GM21619 (cell line): ENCODE measurements around the gene ADAM19.
"Not testable (repeated sequence)": the region's sequence is repeated elsewhere in the genome, so short reads cannot be mapped to it uniquely, and the experiment has no call there.

ENCODE experiments used
- ATAC-seq: cut with Tn5 transposase; IDR thresholded peaks from one replicate; pipeline ENCODE4 v1.9.1; 2021; ENCODE audit not compliant: unreplicated experiment

The ADAM19 gene

GRCh38 chr5:157491471-157491995, 84.0 kb downstream of the ADAM19 start:
- no peak for ATAC-seq

DNA sequence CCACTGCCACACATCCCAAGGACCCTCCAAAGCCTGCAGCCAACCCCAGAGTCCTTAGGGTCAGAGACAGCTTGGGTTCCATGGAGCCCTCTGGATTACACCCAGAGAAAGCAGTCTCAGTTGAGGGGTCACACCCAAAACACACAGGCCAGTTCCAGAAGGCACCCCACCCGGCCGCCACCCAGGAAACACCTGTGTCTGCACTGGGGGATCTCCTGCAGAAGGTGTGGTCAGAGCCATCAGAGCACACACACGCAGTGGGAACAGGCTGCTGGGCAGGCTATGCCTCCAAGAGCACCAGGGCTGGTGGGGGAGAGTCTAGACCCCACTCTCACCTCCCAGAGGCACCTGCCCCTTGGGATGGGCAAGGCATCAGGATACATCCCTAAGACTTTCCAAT, 88.2 kb downstream of the ADAM19 start:
- ATAC-seq: no peak

GRCh38 chr5:157486861-157487260, 88.7 kb downstream of the ADAM19 start:
- ATAC-seq: no peak

DNA sequence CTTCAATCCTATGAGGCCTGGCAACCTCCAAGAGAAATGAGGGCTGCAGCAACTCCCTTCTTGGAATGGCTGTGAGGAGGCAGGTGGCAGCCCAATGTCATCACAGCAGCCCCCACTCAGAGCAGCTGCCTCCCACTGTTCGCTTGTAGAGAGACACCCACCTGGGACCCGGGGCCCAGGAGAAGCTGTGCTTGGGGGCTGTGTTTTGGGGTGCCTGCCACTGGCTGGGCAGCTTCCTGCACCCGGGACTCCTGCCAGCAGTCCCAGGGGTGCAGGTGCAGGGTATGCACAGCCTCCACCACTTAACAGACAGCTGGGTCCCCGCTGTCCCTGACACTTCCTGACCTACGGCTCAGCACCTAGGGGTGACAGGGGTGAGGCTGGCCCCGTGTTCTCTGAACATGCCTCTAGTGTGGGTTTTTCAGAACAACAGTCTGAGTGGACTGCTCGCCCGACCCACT, 89.3 kb downstream of the ADAM19 start:
- ATAC-seq: no peak

DNA sequence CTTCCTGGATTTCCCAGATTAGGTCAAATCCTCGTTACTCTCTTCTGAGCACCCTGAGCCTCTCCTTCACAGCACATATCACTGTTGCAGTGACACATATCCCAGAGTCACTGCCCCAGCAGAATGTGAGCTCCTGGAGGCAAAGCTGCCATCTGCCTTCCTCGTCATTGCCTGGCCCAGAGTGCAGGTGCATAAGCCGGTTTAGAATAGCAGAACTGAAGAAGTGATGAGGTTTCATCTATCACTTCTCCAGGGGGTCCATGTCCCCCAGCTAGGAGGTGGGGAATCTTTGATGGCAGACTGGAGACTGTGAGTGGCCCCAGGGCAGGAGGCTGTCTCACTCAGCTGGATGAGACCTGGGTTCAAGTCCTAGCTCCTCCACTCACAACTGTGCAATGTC, 89.8 kb downstream of the ADAM19 start:
- ATAC-seq: no peak

- ATAC-seq: no peak
These were observed 90.2 kb downstream of the ADAM19 start for GRCh38 chr5:157485340-157485739.

DNA sequence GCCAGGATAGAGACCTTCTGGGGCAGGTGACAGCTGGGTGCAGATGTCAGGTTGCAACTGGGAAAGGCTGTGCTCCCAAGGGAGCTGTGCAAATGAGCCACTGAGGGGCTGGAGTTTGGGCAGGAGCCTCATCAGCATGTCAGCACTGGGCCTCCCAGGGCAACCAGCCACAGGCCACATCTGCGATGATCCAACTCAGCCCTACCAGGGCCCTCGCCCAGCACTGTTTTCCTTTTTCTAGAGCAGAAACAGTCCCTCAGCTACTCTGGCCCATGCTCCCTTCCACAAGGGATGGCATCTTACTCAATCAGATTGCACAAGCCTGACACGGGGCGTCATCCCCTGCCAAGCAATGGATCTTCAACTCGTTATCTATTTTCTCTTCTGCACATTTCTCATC, 90.8 kb downstream of the ADAM19 start:
- ATAC-seq: no peak

DNA sequence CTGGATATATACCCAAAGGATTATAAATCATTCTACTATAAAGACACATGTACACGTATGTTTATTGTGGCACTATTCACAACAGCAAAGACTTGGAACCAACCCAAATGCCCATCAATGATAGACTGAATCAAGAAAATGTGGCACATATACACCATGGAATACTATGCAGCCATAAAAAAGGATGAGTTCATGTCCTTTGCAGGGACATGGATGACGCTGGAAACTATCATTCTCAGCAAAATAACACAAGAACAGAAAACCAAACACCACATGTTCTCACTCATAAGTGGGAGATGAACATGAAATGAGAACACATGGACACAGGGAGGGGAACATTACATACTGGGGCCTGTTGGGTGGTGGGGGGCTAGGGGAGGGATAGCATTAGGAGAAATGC, 92.9 kb downstream of the ADAM19 start:
- not testable (repeated sequence) for ATAC-seq

GRCh38 chr5:157481666-157482065, 93.9 kb downstream of the ADAM19 start:
- no peak for ATAC-seq

- no peak for ATAC-seq
These were observed 94.3 kb downstream of the ADAM19 start for GRCh38 chr5:157481265-157481664.

- ATAC-seq: no peak
These were observed 95.7 kb downstream of the ADAM19 start for GRCh38 chr5:157479612-157480510.

DNA sequence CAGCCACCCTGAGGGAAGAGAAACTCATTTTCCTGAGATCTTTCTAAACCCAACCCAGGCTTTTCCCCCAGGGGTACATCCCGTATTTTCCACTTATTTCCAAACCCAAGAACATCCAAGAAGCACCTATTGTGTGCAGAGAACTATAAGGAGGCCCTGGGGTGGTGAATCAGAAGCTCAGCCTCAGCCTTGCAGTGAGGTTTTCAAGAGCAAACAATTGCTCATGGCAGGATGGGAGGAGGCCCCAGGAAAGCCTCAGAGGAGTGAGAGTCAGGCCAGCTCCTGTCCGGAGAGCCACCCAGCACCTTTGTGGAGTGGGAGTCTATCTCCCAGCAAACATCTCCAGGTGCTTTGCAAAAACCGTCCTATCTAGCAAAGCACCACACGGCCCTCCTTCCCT, 96.4 kb downstream of the ADAM19 start:
- ATAC-seq: no peak

DNA sequence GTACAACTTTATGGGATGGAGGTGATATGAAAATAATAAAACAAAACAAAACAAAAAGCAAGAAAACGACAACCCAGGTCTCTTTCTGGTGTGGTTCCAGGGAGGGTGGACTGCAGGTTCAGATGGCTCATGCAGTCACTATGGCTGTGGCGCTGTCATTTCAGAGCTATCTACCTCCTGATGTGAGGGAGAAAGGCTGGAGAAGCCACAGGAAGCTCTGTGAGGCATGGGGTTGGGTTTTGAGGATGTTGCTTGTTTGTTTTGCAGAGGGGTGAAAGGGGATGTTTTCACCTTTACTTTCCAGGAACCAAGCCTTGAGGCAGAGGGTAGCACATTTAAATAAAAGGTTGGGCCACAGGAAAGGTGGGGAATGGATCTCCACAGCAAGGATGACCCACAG, 96.8 kb downstream of the ADAM19 start:
- no peak for ATAC-seq

GRCh38 chr5:157477814-157478494, 97.6 kb downstream of the ADAM19 start:
- no peak for ATAC-seq

GRCh38 chr5:157476702-157477408, 98.7 kb downstream of the ADAM19 start:
- peak; percentile 54 for ATAC-seq

GRCh38 chr5:157475432-157475831, 100.1 kb downstream of the ADAM19 start:
- no peak for ATAC-seq

- no peak for ATAC-seq
These were observed 101.9 kb downstream of the ADAM19 start for GRCh38 chr5:157473383-157474320.

GRCh38 chr5:157471709-157472108, 103.9 kb downstream of the ADAM19 start:
- peak; percentile 51 for ATAC-seq

- ATAC-seq: no peak
These were observed 104.9 kb downstream of the ADAM19 start for GRCh38 chr5:157470631-157471030.

DNA sequence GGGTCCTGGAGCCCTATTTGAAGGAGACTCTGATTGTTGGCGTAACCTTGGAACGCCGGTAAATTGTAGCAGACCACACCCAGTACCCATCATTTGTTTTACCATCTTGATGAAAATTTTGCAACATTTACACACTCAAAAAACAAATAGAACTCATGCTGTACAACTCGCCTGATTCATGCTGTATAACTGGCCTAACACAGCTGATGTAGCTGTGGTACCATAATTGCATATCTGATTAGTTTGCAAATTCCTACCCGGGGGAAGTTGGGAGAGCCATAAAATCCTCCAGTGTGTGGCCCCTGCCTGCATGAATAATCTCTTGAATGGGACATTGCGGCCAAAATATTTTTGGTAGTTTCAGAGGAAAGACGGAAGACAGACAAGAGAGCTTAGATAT, 105.9 kb downstream of the ADAM19 start:
- ATAC-seq: no peak
